Peyer's patch (tissue), 4 donors: ENCODE measurements around the gene TMTC2.

Source experiments
- CTCF ChIP-seq, 6 experiments: fragments of 450-650 bp in 4 of 6; fragments of 200-600 bp in 2 of 6; sonication (generic) in 1 of 6; IDR thresholded peaks; one replicate each; pipeline ENCODE4 v1.5.1; 2017 to 2019; ENCODE audit warnings: antibody characterized with exemption in 6 of 6, mild to moderate bottlenecking in 3 of 6, moderate library complexity in 1 of 6
- POLR2A ChIP-seq, 2 donors: fragments of 450-650 bp; IDR thresholded peaks; one replicate each; pipeline ENCODE4 v1.5.1; 2017; ENCODE audit warnings: antibody characterized with exemption in 2 of 2, mild to moderate bottlenecking in 2 of 2, moderate library complexity in 2 of 2

GRCh38 chr12:83097643-83098342, 411.1 kb downstream of the TMTC2 start:
- TF ChIP-seq CTCF (IDR thresholded peaks at IDR 0.05) (no peak), POLR2A (IDR thresholded peaks at IDR 0.05) (no peak)
